ENCODE measurements around the gene MPZL1. TPM values are rescaled to one million over a fixed set of nuclear protein-coding genes. Genes with fewer than 3 reads are reported as not detected.

Gene MPZL1
- polyA plus RNA-seq, 3 donors: 23.1 to 63.6 (median 61.8) TPM

- no peak overlapping the region for H3K4me3 ChIP-seq (replicated peaks in 1 of 3; ENCODE audit: low read depth in 2 of 3, low read length in 3 of 3)
- no peaks in the 10 kb centered on the region for H3K27me3 ChIP-seq (ENCODE audit: control insufficient read depth in 2 of 2, insufficient read depth in 2 of 2, low read length in 2 of 2)
- Mint-ChIP-seq H3K27me3 (ENCODE audit: low read depth in 3 of 3) (no peaks in the 10 kb centered on the region), H3K36me3 (peaks cover 33 to 64% of the 10 kb centered on the region in 2 donors), H3K9me3 (no peaks in the 10 kb centered on the region), H3K4me3 (no peak overlapping the region), H3K4me1 (peaks cover 32% of the 10 kb centered on the region), H3K27ac (peak overlapping the region in 5 of 7 donors; percentile 25 to 86 (median 73))
- H3K4me1 ChIP-seq (ENCODE audit: control insufficient read depth in 1 of 2, insufficient read depth in 2 of 2, low read length in 2 of 2): peaks cover 14 to 22% of the 10 kb centered on the region in 2 donors
- H3K9me3 ChIP-seq (replicated peaks in 1 of 2; ENCODE audit: control insufficient read depth in 1 of 2, insufficient read depth in 1 of 2, low read length in 2 of 2): no peaks in the 10 kb centered on the region
- peaks cover 88 to 99% of the 10 kb centered on the region in 2 donors for H3K36me3 ChIP-seq (replicated peaks in 1 of 2; ENCODE audit: control insufficient read depth in 1 of 2, insufficient read depth in 2 of 2, low read length in 2 of 2)
- peak overlapping the region in 1 of 2 donors; percentile 56 for H3K27ac ChIP-seq (ENCODE audit: low read depth in 1 of 2, low read length in 2 of 2)
- 89% methylated on average over 5 of the region's 5 CpGs for WGBS (ENCODE audit: insufficient coverage)
- DNase-seq: no peak
- H4K20me1 ChIP-seq (ENCODE audit: insufficient read depth, low read length): peaks cover 100% of the 10 kb centered on the region
- peaks cover 89% of the 10 kb centered on the region for H3K79me2 ChIP-seq (ENCODE audit: insufficient read depth, low read length)
- intact Hi-C loops (cut with micrococcal nuclease): loop anchor here (5.0 to 10.0 kb wide), 4 partner anchors 84 to 281 kb away; partner anchors contain the start of gene CREG1 (in 1 of the 2)
- no peak overlapping the region for H2AFZ ChIP-seq (ENCODE audit: insufficient read depth, low read depth, low read length, poor library complexity, severe bottlenecking)
- H3K9ac ChIP-seq (ENCODE audit: insufficient read depth, low read length, poor library complexity, severe bottlenecking): no peak overlapping the region
- H3K4me2 ChIP-seq (replicated peaks; ENCODE audit: extremely low read depth, low read length, poor library complexity, severe bottlenecking): no peak overlapping the region
- no peak for TF ChIP-seq CTCF (IDR thresholded peaks at IDR 0.05)
Observed at GRCh38 chr1:167685844-167686243, 35.9 kb upstream of the MPZL1 start.

- intact Hi-C loops (cut with micrococcal nuclease): loop anchor here (5.0 to 10.0 kb wide), 4 partner anchors 86 to 283 kb away; partner anchors contain the start of gene CREG1 (in 1 of the 2)
- peaks cover 91 to 99% of the 10 kb centered on the region in 2 donors for H3K36me3 ChIP-seq (replicated peaks in 1 of 2; ENCODE audit: control insufficient read depth in 1 of 2, insufficient read depth in 2 of 2, low read length in 2 of 2)
- peaks cover 89% of the 10 kb centered on the region for H3K79me2 ChIP-seq (ENCODE audit: insufficient read depth, low read length)
- peak; percentile 87 for TF ChIP-seq CTCF (IDR thresholded peaks at IDR 0.05)
- no peak overlapping the region for H3K4me2 ChIP-seq (replicated peaks; ENCODE audit: extremely low read depth, low read length, poor library complexity, severe bottlenecking)
- H3K9me3 Mint-ChIP-seq: no peaks in the 10 kb centered on the region
- peaks cover 29% of the 10 kb centered on the region for H3K4me1 Mint-ChIP-seq
- peak; percentile 49 to 75 (median 63) for DNase-seq
- no peak overlapping the region for H3K4me3 Mint-ChIP-seq
- no peak overlapping the region for H2AFZ ChIP-seq (ENCODE audit: insufficient read depth, low read depth, low read length, poor library complexity, severe bottlenecking)
- peaks cover 55 to 80% of the 10 kb centered on the region in 2 donors for H3K36me3 Mint-ChIP-seq
- H3K4me3 ChIP-seq (replicated peaks in 1 of 3; ENCODE audit: low read depth in 2 of 3, low read length in 3 of 3): no peak overlapping the region
- no peaks in the 10 kb centered on the region for H3K27me3 Mint-ChIP-seq (ENCODE audit: low read depth in 3 of 3)
- H3K9me3 ChIP-seq (replicated peaks in 1 of 2; ENCODE audit: control insufficient read depth in 1 of 2, insufficient read depth in 1 of 2, low read length in 2 of 2): no peaks in the 10 kb centered on the region
- WGBS (ENCODE audit: insufficient coverage): no CpG with 5 or more reads among the region's 7 CpGs
- H3K27ac ChIP-seq (ENCODE audit: low read depth in 1 of 2, low read length in 2 of 2): peak overlapping the region; percentile 45 to 73
- no peak overlapping the region for H3K9ac ChIP-seq (ENCODE audit: insufficient read depth, low read length, poor library complexity, severe bottlenecking)
- no peaks in the 10 kb centered on the region for H3K27me3 ChIP-seq (ENCODE audit: control insufficient read depth in 2 of 2, insufficient read depth in 2 of 2, low read length in 2 of 2)
- peaks cover 100% of the 10 kb centered on the region for H4K20me1 ChIP-seq (ENCODE audit: insufficient read depth, low read length)
- peaks cover 14 to 22% of the 10 kb centered on the region in 2 donors for H3K4me1 ChIP-seq (ENCODE audit: control insufficient read depth in 1 of 2, insufficient read depth in 2 of 2, low read length in 2 of 2)
- peak overlapping the region in 6 of 7 donors; percentile 7 to 84 (median 56) for H3K27ac Mint-ChIP-seq
Observed at GRCh38 chr1:167687919-167688519, 33.8 kb upstream of the MPZL1 start.
